SK-N-SH (cell line): Measurements from ENCODE around the gene PLCH1. TPM values are rescaled to one million over a fixed set of nuclear protein-coding genes. Genes with fewer than 3 reads are reported as not detected.

Experiments used
- CTCF ChIA-PET: fragments of 300-600, 350-600 bp; formaldehyde crosslinking; extraction: SDS; loops from one replicate; lab custom pipeline; 2021; lab: Yijun Ruan, JAX
- POLR2A ChIA-PET: fragments of 350-600 bp; sonication (Branson Sonifier 250); formaldehyde crosslinking; extraction: SDS; loops from one replicate; lab custom pipeline; 2020; ENCODE audit warnings: antibody characterized with exemption, inconsistent platforms; lab: Yijun Ruan, JAX
- DNase-seq: peaks from one replicate; pipeline ENCODE4 v3.0.0; 2012
- H2AFZ ChIP-seq: fragments of 200-600 bp; sonication (generic); 2 replicates; pipeline ENCODE4 v1.8.1; 2016; ENCODE audit warnings: antibody characterized with exemption, mild to moderate bottlenecking, low read depth
- H3F3A ChIP-seq: fragments of 200-600 bp; sonication (generic); replicated peaks from 2 replicates; pipeline ENCODE3; 2016; ENCODE audit warnings: antibody characterized with exemption, mild to moderate bottlenecking; ENCODE audit not compliant: insufficient read depth
- H3K27ac ChIP-seq, 2 experiments: fragments of 200-500 bp in 1 of 2; fragments of 200-600 bp in 1 of 2; sonication (Bioruptor generic) in 1 of 2; sonication (generic), shearing (Covaris generic) in 1 of 2; 2 replicates each; pipeline versions ENCODE4 v1.5.1 to v1.6.1; 2014 to 2016; ENCODE audit warnings: low read depth in 2 of 2, inconsistent platforms in 1 of 2, low read length in 1 of 2, mild to moderate bottlenecking in 1 of 2, mixed read lengths in 1 of 2
- H3K27me3 ChIP-seq: fragments of 200-600 bp; sonication (generic), shearing (Covaris generic); 2 replicates; pipeline ENCODE4 v1.6.1; 2016; ENCODE audit warnings: mixed run types; ENCODE audit not compliant: insufficient read depth
- H3K36me3 ChIP-seq, 2 experiments: fragments of 200-500 bp in 1 of 2; fragments of 200-600 bp in 1 of 2; sonication (Bioruptor generic) in 1 of 2; sonication (generic) in 1 of 2; replicated peaks in 1 of 2; 2 replicates each; pipeline versions ENCODE3 to v1.5.1; 2014 to 2016; ENCODE audit warnings: low read length in 1 of 2, mild to moderate bottlenecking in 1 of 2; ENCODE audit not compliant: insufficient read depth in 2 of 2, control insufficient read depth in 1 of 2
- H3K4me1 ChIP-seq, 2 experiments: fragments of 200-500 bp in 1 of 2; fragments of 200-600 bp in 1 of 2; sonication (Bioruptor generic) in 1 of 2; sonication (generic), shearing (Covaris generic) in 1 of 2; 2 replicates each; pipeline versions ENCODE4 v1.5.1 to v1.6.1; 2014 to 2016; ENCODE audit warnings: low read depth in 1 of 2, low read length in 1 of 2, mixed run types in 1 of 2; ENCODE audit not compliant: insufficient read depth in 2 of 2, control insufficient read depth in 1 of 2
- H3K4me2 ChIP-seq: fragments of 200-600 bp; sonication (generic), shearing (Covaris generic); 2 replicates; pipeline ENCODE4 v1.6.1; 2017; ENCODE audit warnings: mixed run types
- H3K4me3 ChIP-seq, 2 experiments: fragments of 200-500 bp in 1 of 2; fragments of 200-600 bp in 1 of 2; sonication (Bioruptor generic) in 1 of 2; sonication (generic), shearing (Covaris generic) in 1 of 2; 2 replicates each; pipeline versions ENCODE4 v1.5.1 to v1.8.1; 2014 to 2016; ENCODE audit warnings: low read depth in 2 of 2, inconsistent platforms in 1 of 2, low read length in 1 of 2, mild to moderate bottlenecking in 1 of 2, mixed read lengths in 1 of 2, moderate library complexity in 1 of 2
- H3K79me2 ChIP-seq: fragments of 200-600 bp; sonication (generic); 2 replicates; pipeline ENCODE4 v1.8.1; 2017; ENCODE audit warnings: mild to moderate bottlenecking; ENCODE audit not compliant: insufficient read depth
- H3K9ac ChIP-seq: fragments of 200-600 bp; sonication (generic); 2 replicates; pipeline ENCODE4 v1.6.1; 2017; ENCODE audit warnings: mixed run types
- H3K9me2 ChIP-seq: fragments of 200-600 bp; sonication (generic); 2 replicates; pipeline ENCODE4 v1.6.1; 2017; ENCODE audit warnings: mixed run types
- H3K9me3 ChIP-seq: fragments of 200-600 bp; sonication (generic); 2 replicates; pipeline ENCODE4 v1.6.1; 2017; ENCODE audit warnings: mixed run types, mild to moderate bottlenecking, moderate library complexity
- H4K20me1 ChIP-seq: fragments of 200-600 bp; sonication (generic); 2 replicates; pipeline ENCODE4 v1.6.1; 2017; ENCODE audit warnings: mild to moderate bottlenecking, mixed run types; ENCODE audit not compliant: insufficient read depth
- EP300 ChIP-seq, 2 experiments: IDR thresholded peaks; 2 replicates each; pipeline versions ENCODE4 v1.4.0 to v1.6.1; 2012; ENCODE audit warnings: borderline replicate concordance in 1 of 2, low read depth in 1 of 2, low read length in 1 of 2
- EZH2phosphoT487 ChIP-seq: fragments of 200-600 bp; sonication (generic); IDR thresholded peaks from 2 replicates; pipeline ENCODE4 v1.6.1; 2017; ENCODE audit warnings: low read depth, mixed run types, mild to moderate bottlenecking, antibody characterized with exemption, moderate library complexity, borderline replicate concordance
- FOXM1 ChIP-seq: IDR thresholded peaks from 2 replicates; pipeline ENCODE4 v1.4.0; 2012; ENCODE audit warnings: low read depth, mild to moderate bottlenecking
- MAX ChIP-seq: IDR thresholded peaks from 2 replicates; pipeline ENCODE4 v1.4.0; 2012; ENCODE audit warnings: low read depth
- PBX3 ChIP-seq: IDR thresholded peaks from 2 replicates; pipeline ENCODE4; 2012
- POLR2AphosphoS5 ChIP-seq: IDR thresholded peaks from 2 replicates; pipeline ENCODE4 v1.6.1; 2012; ENCODE audit warnings: low read depth, low read length
- RAD21 ChIP-seq: IDR thresholded peaks from 2 replicates; pipeline ENCODE4 v1.6.1; 2012; ENCODE audit warnings: mild to moderate bottlenecking, low read length
- RCOR1 ChIP-seq: fragments of 150-350 bp; IDR thresholded peaks from 2 replicates; pipeline ENCODE4 v1.6.1; 2017; ENCODE audit warnings: antibody characterized with exemption, low read length
- REST ChIP-seq: IDR thresholded peaks from 2 replicates; pipeline ENCODE4 v1.6.1; 2012; ENCODE audit warnings: mild to moderate bottlenecking, low read depth, low read length, moderate library complexity
- RFX5 ChIP-seq: IDR thresholded peaks from 2 replicates; pipeline ENCODE4 v1.6.1; 2012; ENCODE audit warnings: mild to moderate bottlenecking, improper control_type of control experiment, low read length
- SMC3 ChIP-seq: IDR thresholded peaks from 2 replicates; pipeline ENCODE4 v1.6.1; 2012; ENCODE audit warnings: low read depth, low read length, improper control_type of control experiment
- USF2 ChIP-seq: fragments of 150-350 bp; IDR thresholded peaks from 2 replicates; pipeline ENCODE4 v1.6.1; 2017; ENCODE audit warnings: antibody characterized with exemption, low read length, low read depth, borderline replicate concordance
- WGBS: methylation state at CpG from one replicate; pipeline ENCODE4 v1.1.6; 2017; ENCODE audit warnings: low lambda C conversion rate; 5-methylcytosine and 5-hydroxymethylcytosine counted together
- polyA plus RNA-seq, 3 experiments: library from polyadenylated mRNA; depleted of rRNA; stranded (reverse); fragments of >200 nt; gene quantifications; 2 replicates each; pipeline ENCODE4 v1.2.3, GENCODE V29; 2012

PLCH1 gene
- polyA plus RNA-seq, 1 of the 3 experiments (the other 2 are of a cell fraction): 0.26 TPM

GRCh38 chr3:155760653-155761052 is 15.8 kb upstream of the PLCH1 start:
- Histone ChIP-seq H3K27ac (no peak overlapping the region), H3K4me1 (no peaks in the 10 kb centered on the region), H2AFZ (no peak overlapping the region), H3K4me2 (no peak overlapping the region), H3K9me3 (no peaks in the 10 kb centered on the region), H4K20me1 (no peaks in the 10 kb centered on the region), H3K27me3 (no peaks in the 10 kb centered on the region), H3F3A (no peaks in the 10 kb centered on the region), H3K79me2 (no peaks in the 10 kb centered on the region), H3K36me3 (peaks cover 0 to 9% of the 10 kb centered on the region in 2 experiments), H3K9me2 (no peaks in the 10 kb centered on the region), H3K9ac (no peak overlapping the region), H3K4me3 (no peak overlapping the region)
- ChIA-PET CTCF (interaction anchor here (1.2 kb wide), 1 partner anchor 109 kb away, joined by 3 read pairs; no protein-coding TSS in a partner anchor), POLR2A (no interaction called here)
- WGBS: 94% methylated on average over 4 of the region's 4 CpGs
- DNase-seq: no peak
- TF ChIP-seq SMC3: no peak
- no peak for TF ChIP-seq FOXM1
- no peak for TF ChIP-seq RCOR1
- no peak for TF ChIP-seq RAD21
- no peak for TF ChIP-seq POLR2AphosphoS5
- no peak for TF ChIP-seq MAX
- no peak for TF ChIP-seq USF2
- no peak for TF ChIP-seq PBX3
- no peak for TF ChIP-seq EZH2phosphoT487
- no peak for TF ChIP-seq RFX5
- no peak for TF ChIP-seq REST
- no peak for TF ChIP-seq EP300 (IDR thresholded peaks at IDR 0.05; ENCODE audit: borderline replicate concordance in 1 of 2, low read depth in 1 of 2, low read length in 1 of 2)
